ENCODE data around the gene SLC15A5. TPM values are rescaled to one million over a fixed set of nuclear protein-coding genes. Genes with fewer than 3 reads are reported as not detected.
A peak's percentile ranks its signal among the peaks of the same experiment; 100 is the strongest.

Gene SLC15A5
- total and polyA plus RNA-seq, 8 donors = not detected

DNA sequence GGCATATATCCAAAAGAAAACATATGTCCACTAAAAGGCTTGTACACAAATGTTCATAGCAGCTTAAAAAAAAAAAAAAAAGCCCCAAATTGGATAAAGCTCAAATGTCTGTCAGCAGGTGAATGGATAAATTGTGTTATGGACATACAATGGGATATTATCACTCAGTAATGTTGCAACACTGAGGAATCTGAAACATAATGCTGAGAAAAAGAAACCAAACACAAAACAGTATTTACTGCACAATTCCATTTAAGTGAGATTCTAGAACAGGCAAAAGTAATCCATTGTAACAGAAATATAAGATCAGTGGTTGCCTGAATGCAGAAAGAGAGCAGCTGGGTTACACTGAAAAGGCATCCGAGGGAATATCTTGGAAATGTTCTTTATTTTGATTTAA lies 117.9 kb downstream of the SLC15A5 start:
- FAIRE-seq (no peak), ATAC-seq (no peak), DNase-seq (no peak)
- Histone ChIP-seq H3K4me3 (no peak overlapping the region), H3K27me3 (no peaks in the 10 kb centered on the region), H3K4me1 (peaks cover 0 to 8% (median 4%) of the 10 kb centered on the region in 3 donors), H3K27ac (no peak overlapping the region), H3K36me3 (no peaks in the 10 kb centered on the region), H3K9me3 (no peaks in the 10 kb centered on the region)
- TF ChIP-seq CTCF (IDR thresholded peaks at IDR 0.05) = no peak
- 86 to 88% methylated on average over 1 of the region's 1 CpG for WGBS, 2 donors
- intact Hi-C loops (cut with DNase I) = no loop called here

- DNase-seq = no peak
Measured at GRCh38 chr12:16158050-16158449, 119.4 kb downstream of the SLC15A5 start.

GRCh38 chr12:16155938-16156337 lies 121.5 kb downstream of the SLC15A5 start:
- Histone ChIP-seq H3K4me3 (no peak overlapping the region), H3K4me1 (peaks cover 0 to 8% (median 4%) of the 10 kb centered on the region in 3 donors), H3K27me3 (no peaks in the 10 kb centered on the region), H3K9me3 (no peaks in the 10 kb centered on the region), H3K36me3 (no peaks in the 10 kb centered on the region), H3K27ac (no peak overlapping the region)
- WGBS, 2 donors = 94 to 97% methylated on average over 1 of the region's 1 CpG
- DNase-seq (no peak), FAIRE-seq (no peak), ATAC-seq (no peak)
- no peak for TF ChIP-seq CTCF (IDR thresholded peaks at IDR 0.05)
- intact Hi-C loops (cut with DNase I) = no loop called here

More at GRCh38 chr12:16158050-16158449, 119.4 kb downstream of the SLC15A5 start:
- peaks cover 0 to 8% (median 4%) of the 10 kb centered on the region in 3 donors for H3K4me1 ChIP-seq
- H3K27me3 ChIP-seq = no peaks in the 10 kb centered on the region
- no peak overlapping the region for H3K4me3 ChIP-seq
- no peak for TF ChIP-seq CTCF (IDR thresholded peaks at IDR 0.05)
- FAIRE-seq = no peak
- H3K9me3 ChIP-seq = no peaks in the 10 kb centered on the region
- H3K36me3 ChIP-seq = no peaks in the 10 kb centered on the region
- intact Hi-C loops (cut with DNase I) = no loop called here
- no peak overlapping the region for H3K27ac ChIP-seq
- WGBS, 2 donors = 84 to 90% methylated on average over 1 of the region's 1 CpG
- ATAC-seq = peak in 1 of 4 donors; percentile 34

GRCh38 chr12:16154990-16155389 lies 122.5 kb downstream of the SLC15A5 start:
- no peak overlapping the region for H3K4me3 ChIP-seq
- H3K36me3 ChIP-seq = no peaks in the 10 kb centered on the region
- no peak for DNase-seq
- H3K27ac ChIP-seq = no peak overlapping the region
- intact Hi-C loops (cut with DNase I) = no loop called here
- FAIRE-seq = no peak
- no peak for TF ChIP-seq CTCF (IDR thresholded peaks at IDR 0.05)
- peaks cover 0 to 8% (median 4%) of the 10 kb centered on the region in 3 donors for H3K4me1 ChIP-seq
- H3K9me3 ChIP-seq = no peaks in the 10 kb centered on the region
- H3K27me3 ChIP-seq = no peaks in the 10 kb centered on the region
- ATAC-seq = no peak

DNA sequence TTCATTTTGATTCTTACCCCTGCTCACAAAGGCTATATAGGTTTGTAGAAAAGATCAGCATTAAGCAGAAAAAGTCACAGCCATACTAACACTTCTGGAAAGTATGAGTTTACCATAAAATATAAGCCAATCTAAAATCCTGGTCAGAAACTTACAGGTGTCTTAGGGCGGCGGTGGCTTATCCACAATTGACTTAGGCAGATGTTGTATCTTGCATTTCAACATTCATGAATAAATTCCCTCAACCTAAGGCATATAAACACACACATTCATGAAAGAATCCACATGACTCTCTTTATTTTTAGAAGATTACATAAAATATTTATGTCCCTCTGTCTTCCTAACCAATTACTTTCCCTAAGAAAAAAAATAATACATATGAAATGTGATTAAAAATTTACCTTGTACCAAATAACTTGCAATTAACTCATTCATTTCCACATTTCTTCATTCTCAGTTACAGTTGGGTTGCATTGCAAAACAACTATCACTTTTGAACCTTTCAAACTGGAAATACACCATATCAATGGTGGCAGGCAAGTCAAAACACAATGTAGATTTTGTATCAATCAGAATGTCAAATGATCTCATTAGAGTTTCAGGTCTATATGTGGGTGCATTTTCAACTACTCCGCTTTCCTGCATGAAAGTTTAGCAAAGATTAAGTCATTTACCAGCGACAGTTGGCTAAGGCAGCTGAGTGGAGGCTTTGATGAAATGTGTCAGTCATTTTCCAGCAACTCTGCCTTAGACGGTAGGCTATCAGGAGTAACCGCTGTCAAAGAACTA lies 124.4 kb downstream of the SLC15A5 start:
- intact Hi-C loops (cut with DNase I) = no loop called here
- no peak for TF ChIP-seq CTCF (IDR thresholded peaks at IDR 0.05)
- H3K9me3 ChIP-seq = no peaks in the 10 kb centered on the region
- H3K4me3 ChIP-seq = no peak overlapping the region
- no peak for ATAC-seq
- peaks cover 0 to 2% (median under 1%) of the 10 kb centered on the region in 3 donors for H3K4me1 ChIP-seq
- 86 to 88% methylated on average over 6 of the region's 6 CpGs for WGBS, 2 donors
- H3K27ac ChIP-seq = no peak overlapping the region
- no peak for DNase-seq
- H3K27me3 ChIP-seq = no peaks in the 10 kb centered on the region
- no peaks in the 10 kb centered on the region for H3K36me3 ChIP-seq
- FAIRE-seq = no peak
